Right hindlimb (tissue), 1 donor: Measurements from ENCODE around the gene SCAPER.
"Not testable (repeated sequence)": the region's sequence is repeated elsewhere in the genome, so short reads cannot be mapped to it uniquely, and the experiment has no call there.

Experiments used
- DNase-seq: peaks from one replicate; pipeline ENCODE4 v3.0.0-alpha.2; 2018

The SCAPER gene

DNA sequence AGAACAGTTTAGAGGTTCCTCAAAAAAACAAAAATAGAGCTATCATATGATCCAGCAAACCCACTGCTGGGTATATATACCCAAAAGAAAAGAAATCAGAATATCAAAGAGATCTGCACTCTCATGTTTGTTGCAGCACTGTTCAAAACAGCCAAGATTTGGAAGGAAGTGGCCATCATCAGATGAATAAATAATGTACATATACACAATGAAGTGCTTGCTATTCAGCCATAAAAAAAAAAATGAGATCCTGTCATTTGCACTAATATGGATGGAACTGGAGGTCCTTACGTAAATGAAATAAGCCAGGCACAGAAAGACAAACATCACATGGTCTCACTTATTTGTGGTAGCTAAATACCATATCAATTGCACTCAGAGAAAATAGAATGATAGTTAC, 58.4 kb downstream of the SCAPER start:
- no peak for DNase-seq

- no peak for DNase-seq
Measured at GRCh38 chr15:76844096-76844495, 61.0 kb downstream of the SCAPER start.

DNA sequence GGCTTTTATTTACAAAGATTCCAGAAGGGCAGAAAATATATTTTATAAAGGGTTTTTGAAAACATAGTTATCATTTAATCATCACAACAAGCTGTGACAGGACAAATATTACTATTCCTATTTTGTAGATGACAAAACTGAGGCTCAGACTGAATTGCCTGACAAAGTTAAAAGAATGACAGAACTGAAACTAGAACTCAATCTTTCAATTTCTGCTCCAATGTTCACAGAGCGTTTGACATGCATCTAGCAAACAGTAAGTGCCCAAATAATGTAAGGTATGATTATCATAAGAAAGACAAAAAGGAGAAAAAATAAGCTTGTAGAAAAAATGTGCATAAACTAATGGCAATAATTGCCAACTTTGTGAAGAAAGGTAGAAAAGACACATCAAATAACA, 61.9 kb downstream of the SCAPER start:
- no peak for DNase-seq

DNA sequence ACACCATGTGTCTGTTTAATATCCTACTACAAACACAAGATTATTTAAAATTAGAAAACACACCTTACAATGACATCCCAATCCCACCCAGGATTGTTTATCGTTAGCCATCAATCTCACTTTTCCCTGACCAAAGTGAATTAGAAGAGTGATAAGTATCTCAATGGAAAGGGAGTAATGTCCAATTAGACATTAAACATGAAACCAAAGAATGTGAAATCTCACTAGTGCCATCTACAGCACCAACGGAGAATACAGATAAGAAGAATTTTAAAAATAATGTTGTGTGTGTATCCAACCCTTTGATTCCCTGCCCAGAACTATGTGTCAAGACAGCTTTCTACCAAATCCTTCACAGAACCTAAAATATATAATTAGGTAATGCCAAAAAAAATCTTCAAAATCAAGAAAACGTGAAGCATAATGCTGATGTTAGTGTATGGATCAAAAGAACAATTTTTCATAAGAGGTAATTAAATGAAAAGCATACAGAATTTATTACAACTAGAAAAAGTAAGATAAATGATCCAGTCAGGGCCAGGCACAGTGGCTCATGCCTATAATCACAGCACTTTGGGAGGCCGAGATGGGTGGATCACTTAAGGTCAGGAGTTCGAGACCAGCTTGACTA, 64.2 kb downstream of the SCAPER start:
- no peak for DNase-seq

- no peak for DNase-seq
Measured at GRCh38 chr15:76839173-76839572, 66.0 kb downstream of the SCAPER start.

DNA sequence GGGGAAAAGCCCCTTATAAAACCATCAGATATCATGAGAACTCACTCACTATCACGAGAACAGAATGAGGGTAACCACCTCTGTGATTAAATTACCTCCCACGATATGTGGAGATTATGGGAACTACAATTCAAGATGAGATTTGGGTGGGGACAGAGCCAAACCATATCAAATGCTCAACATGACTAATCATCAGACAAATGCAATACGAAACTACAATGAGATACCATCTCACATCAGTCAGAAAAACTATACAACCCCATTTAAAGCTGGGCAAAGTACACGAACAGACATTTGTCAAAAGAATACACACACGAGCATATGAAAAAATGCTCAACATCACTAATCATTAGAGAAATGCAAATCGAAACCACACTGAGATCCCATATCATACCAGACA, 67.7 kb downstream of the SCAPER start:
- no peak for DNase-seq

DNA sequence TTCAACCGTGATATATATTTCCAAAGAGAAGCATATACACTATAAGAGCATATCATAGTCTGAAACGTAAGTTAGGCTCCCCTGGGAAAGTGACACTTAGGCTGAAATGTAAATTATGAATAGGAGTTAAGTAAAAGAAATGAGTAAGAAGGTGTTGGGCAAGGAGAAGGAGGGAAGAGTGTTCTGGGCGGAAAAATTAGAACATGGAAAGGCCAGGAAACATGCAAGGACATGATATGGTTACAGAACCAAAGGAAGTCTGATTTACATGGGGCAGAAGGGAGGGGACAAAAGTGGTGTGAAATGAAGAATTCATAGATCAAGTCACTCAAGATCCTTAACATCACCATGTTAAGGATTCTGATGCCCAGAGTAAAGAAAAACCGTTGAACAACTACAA, 75.2 kb downstream of the SCAPER start:
- no peak for DNase-seq

GRCh38 chr15:76823890-76824289, 81.2 kb downstream of the SCAPER start:
- DNase-seq = no peak

DNA sequence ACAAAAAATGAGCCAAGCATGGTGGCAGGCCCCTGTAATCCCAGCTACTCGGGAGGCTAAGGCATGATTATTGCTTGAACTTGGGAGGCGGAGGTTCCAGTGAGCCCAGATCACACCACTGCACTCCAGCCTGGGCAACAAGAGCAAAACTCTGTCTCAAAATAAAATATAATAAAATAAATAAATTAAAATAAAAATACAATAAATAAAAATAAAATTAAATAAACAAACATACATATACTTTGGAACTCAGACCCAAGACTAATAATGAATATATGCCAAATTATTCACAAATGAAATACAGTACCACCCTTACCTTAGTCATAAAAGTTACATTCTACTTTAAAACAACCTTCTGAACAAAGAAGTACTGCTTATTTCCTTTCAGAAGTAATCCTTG, 81.8 kb downstream of the SCAPER start:
- no peak for DNase-seq

DNA sequence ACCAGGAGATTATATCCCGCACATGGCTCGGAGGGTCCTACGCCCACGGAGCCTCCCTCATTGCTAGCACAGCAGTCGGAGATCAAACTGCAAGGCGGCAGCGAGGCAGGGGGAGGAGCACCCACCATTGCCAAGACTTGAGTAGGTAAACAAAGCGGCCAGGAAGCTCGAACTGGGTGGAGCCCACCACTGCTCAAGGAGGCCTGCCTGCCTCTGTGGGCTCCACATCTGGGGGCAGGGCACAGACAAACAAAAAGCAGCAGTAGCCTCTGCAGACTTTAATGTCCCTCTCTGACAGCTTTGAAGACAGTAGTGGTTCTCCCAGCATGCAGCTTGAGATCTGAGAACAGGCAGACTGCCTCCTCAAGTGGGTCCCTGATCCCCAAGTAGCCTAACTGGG, 86.2 kb downstream of the SCAPER start:
- DNase-seq = not testable (repeated sequence)

GRCh38 chr15:76815421-76815820, 89.7 kb downstream of the SCAPER start:
- no peak for DNase-seq

GRCh38 chr15:76812381-76812780, 92.8 kb downstream of the SCAPER start:
- no peak for DNase-seq

GRCh38 chr15:76809412-76810103, 95.6 kb downstream of the SCAPER start:
- DNase-seq = no peak

DNA sequence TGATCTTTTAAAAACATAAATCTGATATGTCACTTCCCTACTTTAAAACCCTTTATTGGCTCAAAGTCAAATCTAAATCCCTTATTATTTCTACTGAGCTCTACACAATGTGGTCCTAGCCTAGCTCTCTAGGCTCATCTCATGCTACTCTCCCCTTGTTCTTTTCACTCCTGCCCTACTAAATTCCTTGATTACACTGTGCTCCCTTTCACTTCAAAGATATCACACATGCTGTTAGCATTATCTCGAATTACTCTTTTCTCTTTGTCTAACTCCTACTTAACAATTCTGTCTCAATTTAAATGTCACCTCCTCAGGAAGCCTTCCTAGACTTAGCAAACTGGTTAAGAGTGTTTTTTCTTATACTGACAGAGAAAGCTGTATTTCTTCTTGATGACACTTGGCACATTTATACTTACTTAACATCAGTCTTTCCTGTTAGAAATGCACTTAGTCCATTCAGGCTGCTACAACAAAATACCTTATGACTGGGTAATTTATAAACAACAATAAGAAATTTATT, 102.0 kb downstream of the SCAPER start:
- no peak for DNase-seq

DNA sequence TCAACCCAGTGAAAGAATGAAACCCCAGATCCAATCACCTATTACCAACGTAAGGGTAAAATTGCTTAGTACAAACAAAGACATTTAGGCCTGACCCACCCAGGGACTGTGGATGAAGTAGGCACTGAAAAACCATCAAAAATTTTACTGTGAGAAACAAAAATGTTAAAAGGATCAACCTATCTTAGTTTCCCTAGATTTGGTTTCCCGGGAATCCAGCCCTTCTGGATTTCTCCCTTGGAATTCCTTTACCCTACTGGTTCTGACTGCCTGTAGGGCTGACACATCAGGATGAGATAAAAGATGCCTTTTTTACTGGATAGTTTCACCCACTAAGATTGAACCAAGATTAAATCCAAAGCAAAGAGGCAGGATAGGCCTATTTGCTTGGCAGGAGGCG, 102.7 kb downstream of the SCAPER start:
- no peak for DNase-seq

DNA sequence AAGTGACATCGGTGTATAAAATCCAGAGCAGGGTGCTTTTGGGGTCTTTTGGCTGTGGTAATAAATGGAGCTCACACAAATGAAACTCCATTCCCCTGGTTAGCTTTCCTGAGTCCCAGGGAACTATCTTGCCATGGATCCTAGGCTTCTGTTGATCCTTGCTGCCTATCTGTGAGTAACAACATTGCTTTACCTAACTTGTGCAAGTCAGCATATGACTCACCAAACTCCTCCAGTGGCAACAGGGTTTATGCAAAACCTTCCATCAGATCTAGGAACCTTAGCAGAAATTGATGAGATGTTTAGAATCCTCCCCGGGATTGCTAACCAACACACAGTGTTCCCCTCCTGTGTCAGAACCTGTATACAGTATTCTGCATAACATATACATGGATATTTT, 105.4 kb downstream of the SCAPER start:
- no peak for DNase-seq

- DNase-seq = no peak
Measured at GRCh38 chr15:76795217-76795616, 109.9 kb downstream of the SCAPER start.

DNA sequence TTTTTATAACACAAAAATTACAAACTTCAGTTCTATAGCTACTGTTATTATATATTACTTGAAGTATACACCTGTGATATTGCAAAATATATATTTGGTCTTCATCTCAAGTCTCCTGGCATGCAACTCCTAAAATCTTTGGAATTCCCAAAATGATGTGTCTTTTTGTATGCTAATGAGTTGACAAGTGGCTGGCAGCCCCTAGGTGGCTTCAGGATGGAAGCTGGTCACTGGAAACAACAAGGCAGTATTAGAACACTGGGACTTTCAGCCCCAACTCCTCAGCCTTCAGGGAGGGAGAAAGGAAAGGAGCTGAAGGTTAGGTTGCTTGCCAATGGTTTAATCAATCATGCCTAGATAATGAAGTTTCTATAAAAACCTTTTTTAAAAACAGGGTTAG, 112.0 kb downstream of the SCAPER start:
- DNase-seq = no peak

- DNase-seq = no peak
Measured at GRCh38 chr15:76791511-76791910, 113.6 kb downstream of the SCAPER start.

GRCh38 chr15:76787273-76787672, 117.9 kb downstream of the SCAPER start:
- DNase-seq = no peak

- no peak for DNase-seq
Measured at GRCh38 chr15:76776969-76777368, 128.2 kb downstream of the SCAPER start.

DNA sequence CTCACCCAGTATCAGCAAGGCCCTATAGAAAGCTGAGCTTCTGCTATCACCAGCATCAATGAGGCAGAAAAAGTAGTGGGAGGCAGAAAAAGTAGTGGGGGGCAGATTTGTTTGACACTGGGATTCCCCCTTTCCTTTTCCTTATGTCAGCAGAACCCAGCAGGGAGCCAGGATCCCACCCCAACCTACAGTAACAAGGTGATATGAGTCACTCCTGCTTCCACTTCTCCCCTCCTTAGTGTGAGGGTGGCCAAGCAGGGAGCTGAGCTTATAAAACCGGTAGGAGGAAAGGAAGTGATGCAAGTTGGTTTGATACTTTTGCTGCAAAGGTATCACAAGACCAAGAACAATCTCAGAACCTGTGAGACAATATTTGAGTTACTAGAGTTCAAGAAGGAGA, 128.7 kb downstream of the SCAPER start:
- DNase-seq = no peak

GRCh38 chr15:76773234-76773633, 131.9 kb downstream of the SCAPER start:
- no peak for DNase-seq

GRCh38 chr15:76772776-76773175, 132.4 kb downstream of the SCAPER start:
- no peak for DNase-seq

DNA sequence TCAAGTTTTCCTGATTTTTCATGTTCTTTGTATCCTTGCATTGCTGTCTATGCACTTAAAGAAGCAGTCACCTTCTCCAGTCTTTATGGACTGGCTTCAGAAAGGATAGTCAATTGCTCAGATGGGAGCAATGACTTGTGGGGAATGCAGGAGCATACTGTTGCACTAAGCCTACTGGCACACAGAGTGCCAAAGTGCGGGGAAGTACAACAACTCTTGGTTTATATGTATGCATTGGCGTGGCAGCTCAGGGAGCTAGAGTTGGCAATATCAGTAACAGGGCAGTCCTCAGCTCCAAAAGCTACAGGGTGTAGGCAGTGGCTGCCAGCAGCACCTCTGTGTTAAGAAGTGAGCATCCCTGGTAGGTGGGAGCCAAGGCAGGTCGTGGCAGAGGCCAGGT, 141.1 kb downstream of the SCAPER start:
- DNase-seq = no peak
